AG09319 (cell line): ENCODE measurements around the gene SASH3.
A peak's percentile ranks its signal among the peaks of the same experiment; 100 is the strongest.

Experiments used
- DNase-seq: peaks from one replicate; pipeline ENCODE4 v3.0.0-alpha.2; 2010; ENCODE audit warnings: low read depth; ENCODE audit errors: extremely low read depth
- CTCF ChIP-seq: IDR thresholded peaks from 2 replicates; pipeline ENCODE4 v1.5.1; 2011; ENCODE audit warnings: low read depth, mild to moderate bottlenecking, inconsistent platforms, low read length, moderate library complexity

The SASH3 gene

GRCh38 chrX:129833153-129833990 lies 53.6 kb downstream of the SASH3 start:
- no peak for TF ChIP-seq CTCF
- no peak for DNase-seq

GRCh38 chrX:129836827-129837226 lies 57.1 kb downstream of the SASH3 start:
- no peak for TF ChIP-seq CTCF

GRCh38 chrX:129840344-129840743 lies 60.6 kb downstream of the SASH3 start:
- DNase-seq: no peak
- TF ChIP-seq CTCF: no peak; the same call in 1 of the 2 replicates

More at GRCh38 chrX:129836827-129837226, 57.1 kb downstream of the SASH3 start:
- no peak for DNase-seq

DNA sequence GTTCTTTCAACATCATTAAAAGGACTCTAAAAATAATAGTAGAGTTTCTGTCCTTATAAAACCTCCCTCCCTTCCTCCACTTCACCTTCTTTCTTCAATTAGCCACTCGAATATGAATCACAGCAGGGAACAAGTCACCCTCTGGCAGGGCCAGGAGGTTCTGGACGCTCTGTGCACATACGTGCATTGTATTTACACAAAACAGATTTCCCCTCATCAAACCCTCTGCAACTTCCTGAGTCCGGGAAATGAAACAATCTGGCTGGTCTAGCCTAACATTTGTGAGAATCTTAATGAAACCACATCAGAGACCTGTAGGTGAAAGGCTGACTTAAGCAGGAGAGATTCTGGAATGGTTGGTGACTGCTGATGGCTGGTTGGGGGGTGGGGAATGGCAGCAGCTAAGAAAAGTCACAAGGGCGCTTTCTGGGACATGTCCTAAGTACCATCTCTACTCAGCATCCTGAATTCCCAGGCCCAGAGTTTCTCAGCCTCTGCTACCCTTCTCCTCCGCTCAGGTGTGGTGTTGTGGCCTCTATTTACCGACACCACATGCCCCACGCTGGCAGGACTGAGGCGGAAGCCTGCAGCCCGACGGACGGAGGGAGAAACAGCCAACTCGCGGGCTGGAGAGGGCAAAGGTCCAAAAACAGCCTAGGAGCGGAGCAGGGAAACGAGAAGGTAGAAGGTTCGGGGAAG lies 62.9 kb downstream of the SASH3 start:
- DNase-seq: peak; percentile 22
- TF ChIP-seq CTCF: no peak

DNA sequence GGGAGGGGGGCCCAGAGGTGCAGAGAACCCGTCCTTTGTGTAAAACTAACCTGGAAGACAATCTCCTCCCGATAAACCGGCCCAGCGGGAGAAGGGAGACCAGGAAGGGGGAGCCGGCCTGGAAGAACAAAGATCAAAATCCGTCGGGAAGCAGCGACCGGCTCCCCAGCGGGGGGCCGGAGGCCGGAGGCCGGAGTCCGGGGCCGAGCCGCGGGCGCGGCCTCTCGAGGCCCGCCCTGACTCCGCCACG lies 63.4 kb downstream of the SASH3 start:
- DNase-seq: no peak
- no peak for TF ChIP-seq CTCF

DNA sequence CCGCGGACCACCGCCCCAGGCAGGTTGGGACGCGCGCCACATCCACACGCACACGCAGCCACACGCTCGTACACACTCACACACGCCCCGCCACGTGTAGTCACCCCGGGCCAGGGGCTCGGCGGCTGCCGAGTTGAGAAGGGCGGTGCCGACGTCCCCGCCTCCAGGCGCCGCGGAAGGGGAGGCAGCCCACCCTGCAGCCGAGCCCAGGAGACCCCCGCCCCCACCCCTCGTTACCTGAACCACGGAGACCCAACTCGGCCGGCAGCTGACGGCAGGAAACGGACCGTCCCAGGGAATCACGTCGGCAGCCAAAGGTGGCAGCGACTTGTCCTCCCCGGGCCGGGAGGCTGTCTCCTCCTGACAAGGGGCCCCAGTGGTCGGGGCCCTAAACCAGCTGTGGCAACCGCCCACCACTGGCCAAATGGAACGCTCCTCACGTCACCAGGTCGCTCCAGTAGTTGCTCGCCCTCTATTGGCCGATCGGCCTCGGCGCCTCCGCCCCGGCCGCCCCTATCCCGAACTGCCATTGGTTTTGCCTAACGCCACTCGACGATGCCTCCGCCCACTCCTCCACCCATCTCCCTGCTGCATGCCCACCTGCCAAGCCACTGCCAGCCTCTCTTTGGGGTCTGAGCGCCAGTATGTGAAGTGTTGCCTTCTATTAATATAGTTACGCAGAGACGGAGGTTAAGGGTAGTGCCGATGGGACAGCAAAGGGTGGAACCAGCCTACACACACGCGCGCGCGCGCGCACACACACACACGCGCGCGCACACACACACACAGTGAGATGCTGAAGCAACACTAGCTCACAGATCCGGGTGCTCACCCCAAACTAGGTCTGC lies 63.9 kb downstream of the SASH3 start, which contains the start of gene ZDHHC9:
TSS of gene ZDHHC9 (minus strand) at position 428 of the 848 bp plus-strand sequence. CDS start 1,941 bp downstream, outside the sequence.
- no peak for TF ChIP-seq CTCF
- DNase-seq: peak; percentile 68
